Gastrocnemius medialis (tissue), 4 donors: ENCODE measurements around the gene TREML1.

Experiments used
- POLR2A ChIP-seq, 2 donors: fragments of 450-650 bp; IDR thresholded peaks; one replicate each; pipeline ENCODE4 v1.6.1; 2017; ENCODE audit warnings: antibody characterized with exemption in 2 of 2, mild to moderate bottlenecking in 2 of 2, moderate library complexity in 2 of 2
- TF ChIP-seq, protein P1 (sequence below), 5 experiments: fragments of 450-650 bp in 3 of 5; fragments of 200-600 bp in 2 of 5; sonication (generic) in 2 of 5; IDR thresholded peaks in 4 of 5; conservative IDR thresholded peaks in 1 of 5; 1 replicate in 4 of 5; 2 replicates in 1 of 5; pipeline ENCODE4 v1.5.1; 2016 to 2019; ENCODE audit warnings: antibody characterized with exemption in 5 of 5, mild to moderate bottlenecking in 3 of 5, moderate library complexity in 3 of 5

DNA sequence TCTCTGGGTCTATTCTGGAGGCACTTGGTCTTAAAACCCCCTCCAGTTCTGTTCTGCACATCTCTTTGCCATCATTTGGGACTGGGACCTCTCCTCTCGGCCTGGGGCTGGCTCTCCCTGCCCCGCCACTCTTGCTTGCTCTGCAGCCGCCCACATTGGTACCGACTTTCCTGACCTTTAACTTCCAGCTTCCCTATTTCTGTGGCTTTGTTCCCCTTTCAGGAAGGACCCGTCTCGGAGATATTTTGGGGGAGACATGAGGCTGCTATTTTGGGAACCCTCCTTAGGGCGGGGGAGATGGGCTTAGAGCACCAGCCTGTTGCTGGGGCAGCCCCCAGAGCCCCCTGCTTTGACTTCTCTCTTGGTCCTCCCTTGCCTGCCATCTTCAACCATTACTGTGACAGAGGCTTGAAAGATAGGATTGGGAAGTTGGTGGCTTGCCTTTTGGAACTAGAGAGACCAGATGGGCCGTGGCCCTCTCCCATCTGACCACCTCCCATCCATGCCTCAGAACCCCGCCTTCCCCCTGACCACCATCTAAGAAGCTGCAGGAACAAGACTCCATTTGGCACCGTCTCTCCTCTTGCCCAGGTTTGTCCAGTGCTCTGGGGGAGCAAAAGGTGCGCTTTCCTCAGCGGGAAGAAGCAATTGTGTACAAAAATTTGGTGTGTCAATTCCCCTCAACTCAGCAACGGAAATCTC lies 7.9 kb upstream of the TREML1 start:
- TF ChIP-seq, protein P1, sequence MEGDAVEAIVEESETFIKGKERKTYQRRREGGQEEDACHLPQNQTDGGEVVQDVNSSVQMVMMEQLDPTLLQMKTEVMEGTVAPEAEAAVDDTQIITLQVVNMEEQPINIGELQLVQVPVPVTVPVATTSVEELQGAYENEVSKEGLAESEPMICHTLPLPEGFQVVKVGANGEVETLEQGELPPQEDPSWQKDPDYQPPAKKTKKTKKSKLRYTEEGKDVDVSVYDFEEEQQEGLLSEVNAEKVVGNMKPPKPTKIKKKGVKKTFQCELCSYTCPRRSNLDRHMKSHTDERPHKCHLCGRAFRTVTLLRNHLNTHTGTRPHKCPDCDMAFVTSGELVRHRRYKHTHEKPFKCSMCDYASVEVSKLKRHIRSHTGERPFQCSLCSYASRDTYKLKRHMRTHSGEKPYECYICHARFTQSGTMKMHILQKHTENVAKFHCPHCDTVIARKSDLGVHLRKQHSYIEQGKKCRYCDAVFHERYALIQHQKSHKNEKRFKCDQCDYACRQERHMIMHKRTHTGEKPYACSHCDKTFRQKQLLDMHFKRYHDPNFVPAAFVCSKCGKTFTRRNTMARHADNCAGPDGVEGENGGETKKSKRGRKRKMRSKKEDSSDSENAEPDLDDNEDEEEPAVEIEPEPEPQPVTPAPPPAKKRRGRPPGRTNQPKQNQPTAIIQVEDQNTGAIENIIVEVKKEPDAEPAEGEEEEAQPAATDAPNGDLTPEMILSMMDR (IDR thresholded peaks at IDR 0.05 in 4 of 5, conservative IDR thresholded peaks at IDR 0.05 in 1 of 5) = no peak
- no peak for TF ChIP-seq POLR2A (IDR thresholded peaks at IDR 0.05)
